ENCODE measurements around the gene GPR82. TPM values are rescaled to one million over a fixed set of nuclear protein-coding genes. Genes with fewer than 3 reads are reported as not detected.

GPR82 gene
- total RNA-seq, 1 donor from 2014 or later = not detected

GRCh38 chrX:41722816-41723618 lies 964 bp upstream of the GPR82 start:
- TF ChIP-seq, protein P1, sequence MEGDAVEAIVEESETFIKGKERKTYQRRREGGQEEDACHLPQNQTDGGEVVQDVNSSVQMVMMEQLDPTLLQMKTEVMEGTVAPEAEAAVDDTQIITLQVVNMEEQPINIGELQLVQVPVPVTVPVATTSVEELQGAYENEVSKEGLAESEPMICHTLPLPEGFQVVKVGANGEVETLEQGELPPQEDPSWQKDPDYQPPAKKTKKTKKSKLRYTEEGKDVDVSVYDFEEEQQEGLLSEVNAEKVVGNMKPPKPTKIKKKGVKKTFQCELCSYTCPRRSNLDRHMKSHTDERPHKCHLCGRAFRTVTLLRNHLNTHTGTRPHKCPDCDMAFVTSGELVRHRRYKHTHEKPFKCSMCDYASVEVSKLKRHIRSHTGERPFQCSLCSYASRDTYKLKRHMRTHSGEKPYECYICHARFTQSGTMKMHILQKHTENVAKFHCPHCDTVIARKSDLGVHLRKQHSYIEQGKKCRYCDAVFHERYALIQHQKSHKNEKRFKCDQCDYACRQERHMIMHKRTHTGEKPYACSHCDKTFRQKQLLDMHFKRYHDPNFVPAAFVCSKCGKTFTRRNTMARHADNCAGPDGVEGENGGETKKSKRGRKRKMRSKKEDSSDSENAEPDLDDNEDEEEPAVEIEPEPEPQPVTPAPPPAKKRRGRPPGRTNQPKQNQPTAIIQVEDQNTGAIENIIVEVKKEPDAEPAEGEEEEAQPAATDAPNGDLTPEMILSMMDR (IDR thresholded peaks at IDR 0.05) = no peak
- Histone ChIP-seq H3K4me3 (no peak overlapping the region), H3K27ac (no peak overlapping the region), H3K27me3 (no peaks in the 10 kb centered on the region), H3K9me3 (peaks cover 0 to 7% of the 10 kb centered on the region in 2 donors), H3K4me1 (no peaks in the 10 kb centered on the region), H3K36me3 (no peaks in the 10 kb centered on the region)
- intact Hi-C loops (cut with DNase I) = no loop called here
- DNase-seq (ENCODE audit: low spot score in 2 of 2) = no peak

DNA sequence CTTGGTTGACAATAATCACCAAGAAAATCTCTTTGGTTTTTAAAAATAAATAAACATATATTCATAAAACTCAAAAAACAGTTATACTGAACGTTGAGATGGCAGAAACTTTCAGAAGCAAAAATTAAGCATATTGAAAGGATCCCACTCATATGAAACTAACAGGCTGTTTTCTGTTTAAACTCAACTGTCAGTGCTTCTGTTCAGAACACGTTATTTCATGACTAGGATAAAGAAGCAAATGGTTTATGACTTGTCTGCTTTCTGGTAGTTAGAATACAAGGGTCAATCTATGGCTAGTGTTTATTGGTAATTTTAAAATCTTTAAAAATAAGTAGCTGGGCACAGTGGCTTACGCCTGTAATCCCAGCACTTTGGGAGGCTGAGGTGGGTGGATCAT lies 4.1 kb downstream of the GPR82 start:
- Histone ChIP-seq H3K9me3 (no peaks in the 10 kb centered on the region), H3K4me3 (no peak overlapping the region), H3K27ac (no peak overlapping the region), H3K36me3 (no peaks in the 10 kb centered on the region), H3K27me3 (no peaks in the 10 kb centered on the region), H3K4me1 (no peaks in the 10 kb centered on the region)
- no peak for DNase-seq (ENCODE audit: low spot score in 2 of 2)
- TF ChIP-seq, protein P1 (IDR thresholded peaks at IDR 0.05) = no peak
- intact Hi-C loops (cut with DNase I) = no loop called here

DNA sequence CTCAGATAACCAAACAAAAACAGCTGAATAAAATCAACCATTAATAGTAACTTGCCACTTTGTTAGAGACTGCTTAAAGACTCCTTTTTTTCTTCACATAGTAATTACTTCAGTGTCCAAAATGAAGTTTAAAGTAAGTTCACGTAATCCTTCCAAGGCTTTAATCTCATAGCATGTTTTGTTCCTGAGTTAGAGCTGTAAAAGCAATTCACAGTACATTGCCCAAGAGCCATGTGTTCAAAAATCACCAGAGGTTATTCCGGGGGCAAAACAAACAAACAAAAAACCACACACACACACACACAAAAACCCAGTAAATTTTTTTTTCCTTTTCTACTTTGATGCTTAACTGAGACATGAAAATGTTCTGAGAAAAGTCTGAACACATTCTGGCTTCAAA lies 6.1 kb downstream of the GPR82 start:
- Histone ChIP-seq H3K36me3 (no peaks in the 10 kb centered on the region), H3K9me3 (no peaks in the 10 kb centered on the region), H3K4me1 (no peaks in the 10 kb centered on the region), H3K4me3 (no peak overlapping the region), H3K27ac (no peak overlapping the region), H3K27me3 (no peaks in the 10 kb centered on the region)
- TF ChIP-seq, protein P1 (IDR thresholded peaks at IDR 0.05) = no peak
- no peak for DNase-seq (ENCODE audit: low spot score in 2 of 2)
- intact Hi-C loops (cut with DNase I) = loop anchor here (5.0 kb wide), 1 partner anchor 173 kb away; no protein-coding TSS in a partner anchor

GRCh38 chrX:41732260-41732659 lies 8.3 kb downstream of the GPR82 start:
- Histone ChIP-seq H3K36me3 (no peaks in the 10 kb centered on the region), H3K9me3 (no peaks in the 10 kb centered on the region), H3K27ac (peak overlapping the region in 1 of 2 donors; percentile 8), H3K4me3 (no peak overlapping the region), H3K4me1 (no peaks in the 10 kb centered on the region), H3K27me3 (no peaks in the 10 kb centered on the region)
- TF ChIP-seq, protein P1 (IDR thresholded peaks at IDR 0.05) = no peak
- DNase-seq (ENCODE audit: low spot score in 2 of 2) = no peak
- intact Hi-C loops (cut with DNase I) = loop anchor here (5.0 kb wide), 1 partner anchor 175 kb away; no protein-coding TSS in a partner anchor

- TF ChIP-seq, protein P1 (IDR thresholded peaks at IDR 0.05) = no peak
- Histone ChIP-seq H3K4me3 (no peak overlapping the region), H3K27ac (peak overlapping the region in 1 of 2 donors; percentile 44), H3K9me3 (no peaks in the 10 kb centered on the region), H3K36me3 (no peaks in the 10 kb centered on the region), H3K4me1 (no peaks in the 10 kb centered on the region), H3K27me3 (no peaks in the 10 kb centered on the region)
- intact Hi-C loops (cut with DNase I) = loop anchor here (5.0 kb wide), 1 partner anchor 177 kb away; no protein-coding TSS in a partner anchor
- DNase-seq (ENCODE audit: low spot score in 2 of 2) = no peak
These were observed 10.0 kb downstream of the GPR82 start for GRCh38 chrX:41733939-41734338.
